T-helper 2 cell treated with Interferon-gamma antibody and Interleukin-4, amounts not matched to agents 5 μg/mL and 100 μg/mL, for 36 hours (primary cell): ENCODE data around the gene RAB27B.

Experiments
- DNase-seq: peaks from one replicate; pipeline ENCODE4 v3.0.0; 2021; ENCODE audit warnings: low spot score
- H3K27ac Mint-ChIP-seq: one replicate; pipeline ENCODE4 v1.8.0; 2021; ENCODE audit warnings: mild to moderate bottlenecking, mixed read lengths
- H3K27me3 Mint-ChIP-seq: one replicate; pipeline ENCODE4 v1.8.0; 2021; ENCODE audit warnings: low read depth, mixed read lengths
- H3K36me3 Mint-ChIP-seq: one replicate; pipeline ENCODE4 v1.8.0; 2021; ENCODE audit warnings: low read depth, mixed read lengths
- H3K4me1 Mint-ChIP-seq: one replicate; pipeline ENCODE4 v1.8.0; 2021; ENCODE audit warnings: low read depth, mixed read lengths
- H3K4me3 Mint-ChIP-seq: one replicate; pipeline ENCODE4 v1.8.0; 2022; ENCODE audit warnings: mild to moderate bottlenecking, moderate library complexity, mixed read lengths
- H3K9me3 Mint-ChIP-seq: one replicate; pipeline ENCODE4 v1.8.0; 2021; ENCODE audit warnings: mixed read lengths

RAB27B gene

DNA sequence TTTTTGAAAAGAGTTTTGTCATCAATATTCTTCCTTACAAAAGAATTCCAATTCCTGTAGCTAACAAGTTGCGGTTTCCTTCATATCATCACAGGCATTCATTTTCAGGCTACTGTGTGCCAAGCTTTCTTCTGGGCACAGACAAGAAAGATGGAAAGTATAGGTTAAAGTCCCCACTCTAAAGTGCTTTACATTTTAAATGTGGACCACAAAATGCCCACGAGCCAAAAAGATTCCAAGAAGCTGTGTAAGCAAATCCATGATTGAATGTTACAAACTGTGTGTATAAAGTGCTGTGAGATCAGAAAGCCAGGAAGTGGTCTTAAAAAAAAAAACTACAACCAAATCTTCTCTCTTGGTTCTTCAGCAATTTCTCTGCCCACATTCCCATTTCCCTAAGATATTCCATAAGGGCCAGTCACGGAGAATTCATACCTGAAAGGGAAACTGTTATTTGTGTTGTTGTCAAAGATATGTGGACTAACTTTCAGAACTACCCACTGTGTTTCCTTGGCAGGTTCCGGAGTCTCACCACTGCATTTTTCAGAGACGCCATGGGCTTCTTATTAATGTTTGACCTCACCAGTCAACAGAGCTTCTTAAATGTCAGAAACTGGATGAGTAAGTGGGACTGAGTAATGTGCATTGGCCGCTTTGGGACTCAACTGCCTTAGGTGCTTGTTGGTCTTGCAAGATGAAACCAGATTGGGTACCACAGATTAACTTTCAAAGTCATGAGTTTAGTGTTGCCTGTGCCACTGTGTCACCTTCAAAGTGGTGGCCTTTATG is 55.7 kb downstream of the RAB27B start:
- H3K36me3 Mint-ChIP-seq, result peaks cover 4% of the 10 kb centered on the region
- H3K9me3 Mint-ChIP-seq, result no peaks in the 10 kb centered on the region
- no peak overlapping the region for H3K27ac Mint-ChIP-seq
- DNase-seq, result no peak
- H3K27me3 Mint-ChIP-seq, result no peaks in the 10 kb centered on the region
- no peak overlapping the region for H3K4me3 Mint-ChIP-seq
- H3K4me1 Mint-ChIP-seq, result no peaks in the 10 kb centered on the region

DNA sequence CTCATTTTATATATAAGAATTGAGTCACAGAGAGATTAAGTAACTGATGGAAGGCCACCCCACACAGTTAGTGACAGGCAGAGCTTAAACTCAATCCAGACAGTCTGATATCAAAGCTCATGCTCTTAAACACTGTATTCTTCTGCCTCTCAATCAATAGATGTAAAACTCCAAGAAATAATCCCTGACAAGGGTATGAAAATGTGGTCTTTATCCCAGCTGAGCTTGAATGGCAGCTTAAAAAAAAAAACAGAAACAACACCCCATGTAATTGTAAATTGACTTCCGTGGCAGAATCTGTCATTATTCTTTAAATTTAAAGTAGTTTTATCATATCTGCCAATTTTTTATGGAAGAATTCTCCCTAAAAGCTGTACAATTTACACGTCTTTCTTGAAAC is 60.1 kb downstream of the RAB27B start:
- Mint-ChIP-seq H3K27ac (no peak overlapping the region), H3K4me1 (no peaks in the 10 kb centered on the region), H3K27me3 (peaks cover 3% of the 10 kb centered on the region), H3K4me3 (no peak overlapping the region), H3K36me3 (peaks cover 4% of the 10 kb centered on the region), H3K9me3 (no peaks in the 10 kb centered on the region)
- DNase-seq, result no peak

DNA sequence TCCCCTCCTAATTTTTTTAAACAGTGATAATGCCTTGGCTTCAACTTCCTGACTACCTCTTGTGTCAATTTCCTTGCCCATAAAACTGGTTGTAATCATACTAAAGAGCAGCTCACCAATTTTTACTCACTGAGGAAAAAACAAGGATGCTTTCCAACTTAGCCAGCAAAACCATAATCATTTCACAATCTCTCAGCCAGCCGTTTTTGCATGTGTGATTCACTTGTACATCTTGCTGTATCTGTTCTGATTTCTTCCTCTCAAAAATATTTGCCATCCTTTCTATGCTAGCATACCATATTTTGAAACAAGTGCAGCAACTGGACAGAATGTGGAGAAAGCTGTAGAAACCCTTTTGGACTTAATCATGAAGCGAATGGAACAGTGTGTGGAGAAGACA is 60.7 kb downstream of the RAB27B start:
- H3K4me1 Mint-ChIP-seq, result no peaks in the 10 kb centered on the region
- H3K4me3 Mint-ChIP-seq, result no peak overlapping the region
- H3K27ac Mint-ChIP-seq, result no peak overlapping the region
- DNase-seq, result no peak
- no peaks in the 10 kb centered on the region for H3K9me3 Mint-ChIP-seq
- peaks cover 4% of the 10 kb centered on the region for H3K36me3 Mint-ChIP-seq
- H3K27me3 Mint-ChIP-seq, result peaks cover 3% of the 10 kb centered on the region

DNA sequence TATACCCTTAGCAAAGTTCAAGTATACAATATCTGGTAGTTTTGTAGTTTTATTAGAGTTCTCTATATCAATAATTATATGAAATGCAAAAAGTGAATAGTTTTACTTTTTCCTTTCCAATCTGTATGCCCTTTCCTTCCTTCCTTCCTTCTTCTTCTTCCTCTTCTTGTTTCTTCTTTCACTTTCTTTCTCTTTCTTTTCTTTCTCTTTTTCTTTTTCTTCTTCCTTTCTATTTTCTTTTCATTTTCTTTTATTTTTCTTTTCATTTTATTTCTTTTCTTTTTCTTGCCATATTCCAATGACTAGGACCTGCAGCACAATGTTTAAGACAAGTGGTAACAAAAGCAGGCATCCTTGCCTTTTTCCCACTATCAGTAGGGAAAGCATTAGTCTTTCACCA is 71.2 kb downstream of the RAB27B start:
- H3K4me1 Mint-ChIP-seq, result peaks cover 3% of the 10 kb centered on the region
- DNase-seq, result no peak
- H3K27me3 Mint-ChIP-seq, result peaks cover 4% of the 10 kb centered on the region
- H3K9me3 Mint-ChIP-seq, result no peaks in the 10 kb centered on the region
- H3K27ac Mint-ChIP-seq, result no peak overlapping the region
- H3K36me3 Mint-ChIP-seq, result no peaks in the 10 kb centered on the region
- H3K4me3 Mint-ChIP-seq, result no peak overlapping the region

DNA sequence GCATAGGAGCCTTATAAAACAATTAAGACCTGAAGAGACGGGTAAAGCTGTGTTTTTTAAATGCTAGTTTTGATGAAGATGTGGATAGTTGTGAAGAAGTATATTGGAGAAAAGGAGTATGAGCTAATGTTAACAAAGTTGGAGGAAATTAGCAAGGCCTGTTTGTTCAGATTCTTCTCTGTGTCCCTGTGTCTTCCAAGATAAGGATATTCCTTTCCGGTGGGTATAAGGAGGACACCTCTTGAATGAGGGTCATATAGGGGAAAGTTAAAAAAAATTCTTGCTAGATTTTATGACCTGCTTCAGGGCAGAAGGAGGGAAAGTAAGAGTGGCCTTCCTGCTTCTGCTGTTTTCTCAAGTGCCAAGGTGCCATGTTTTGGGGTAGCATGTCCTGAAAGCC is 72.0 kb downstream of the RAB27B start:
- no peak for DNase-seq
- Mint-ChIP-seq H3K4me1 (peaks cover 3% of the 10 kb centered on the region), H3K4me3 (no peak overlapping the region), H3K27me3 (peaks cover 4% of the 10 kb centered on the region), H3K27ac (no peak overlapping the region), H3K36me3 (no peaks in the 10 kb centered on the region), H3K9me3 (no peaks in the 10 kb centered on the region)

DNA sequence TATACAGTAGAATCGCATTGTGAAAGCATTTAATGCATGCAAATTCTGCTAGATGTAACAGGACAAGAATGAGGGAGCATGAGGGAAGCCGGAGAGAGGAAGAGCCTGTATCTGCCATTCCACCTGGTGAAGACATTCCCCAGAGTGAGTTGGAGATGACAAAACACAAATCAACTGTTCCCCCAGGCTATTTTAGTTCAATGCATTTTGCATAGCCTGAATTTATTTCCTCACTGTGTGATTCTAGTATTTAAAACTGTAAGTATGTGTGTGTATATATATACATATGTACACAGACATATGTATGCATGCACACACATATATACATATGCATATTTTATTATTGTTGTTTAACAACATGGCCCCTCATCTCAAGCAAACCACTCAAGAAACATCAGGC is 76.3 kb downstream of the RAB27B start:
- Mint-ChIP-seq H3K4me1 (peaks cover under 1% of the 10 kb centered on the region), H3K4me3 (no peak overlapping the region), H3K9me3 (no peaks in the 10 kb centered on the region), H3K36me3 (no peaks in the 10 kb centered on the region), H3K27ac (no peak overlapping the region), H3K27me3 (peaks cover 14% of the 10 kb centered on the region)
- DNase-seq, result no peak

DNA sequence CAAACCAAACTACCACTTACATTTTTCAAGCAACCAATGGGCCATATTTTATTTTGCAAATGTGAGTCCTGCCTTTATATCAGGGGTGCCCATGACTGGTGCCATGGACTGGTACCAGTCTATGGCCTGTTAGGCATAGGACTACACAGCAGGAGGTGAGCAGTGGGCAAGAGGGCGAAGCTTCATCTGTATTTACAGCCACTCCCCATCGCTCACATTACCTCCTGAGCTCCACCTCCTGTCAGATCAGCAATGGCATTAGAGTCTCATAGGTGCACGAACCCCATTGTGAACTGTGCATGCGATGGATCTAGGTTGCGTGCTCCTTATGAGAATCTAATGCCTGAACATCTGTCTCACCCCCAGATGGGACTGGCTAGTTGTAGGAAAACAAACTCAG is 77.4 kb downstream of the RAB27B start:
- H3K36me3 Mint-ChIP-seq, result no peaks in the 10 kb centered on the region
- H3K9me3 Mint-ChIP-seq, result no peaks in the 10 kb centered on the region
- no peak overlapping the region for H3K4me3 Mint-ChIP-seq
- H3K27me3 Mint-ChIP-seq, result peaks cover 13% of the 10 kb centered on the region
- H3K27ac Mint-ChIP-seq, result no peak overlapping the region
- H3K4me1 Mint-ChIP-seq, result no peaks in the 10 kb centered on the region
- no peak for DNase-seq

DNA sequence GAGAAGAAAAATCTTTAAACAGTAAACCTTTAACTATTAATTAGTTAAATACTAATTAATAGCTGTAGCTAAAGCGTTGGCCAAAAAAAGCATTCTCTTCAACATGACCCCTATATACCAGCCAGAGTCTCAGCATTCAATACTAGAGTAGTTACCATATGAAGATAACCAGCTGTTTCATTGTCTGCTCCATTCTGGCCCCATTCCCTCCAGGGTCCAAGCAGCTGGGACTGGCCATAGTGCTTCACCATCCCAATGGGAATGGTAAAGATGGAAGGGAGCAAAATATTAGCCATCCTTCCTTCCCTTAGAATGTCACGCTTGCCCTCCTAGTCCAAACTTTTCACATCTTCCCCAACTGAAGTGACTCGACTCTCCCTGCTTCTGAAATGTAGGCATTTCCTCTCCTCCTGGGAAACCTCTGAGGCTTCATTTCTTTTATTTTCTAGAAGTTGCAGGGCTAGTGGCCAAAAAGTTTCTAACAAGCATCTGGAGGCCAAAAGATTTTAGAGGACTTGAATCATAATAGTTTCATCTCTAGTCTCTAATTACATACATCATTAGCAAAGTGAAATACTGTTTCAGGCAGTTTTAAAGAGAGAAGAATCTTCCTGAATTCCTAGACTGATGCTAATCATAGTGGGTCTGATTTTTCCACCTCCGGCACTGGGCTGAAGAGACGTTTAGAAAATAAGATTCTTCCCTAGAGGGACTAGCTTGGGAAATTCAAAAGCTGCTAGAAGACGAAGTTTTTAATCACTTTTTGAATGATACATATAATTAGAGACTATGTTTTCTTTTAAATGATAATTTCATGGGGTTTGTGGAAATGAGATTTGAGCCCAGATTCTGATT is 78.3 kb downstream of the RAB27B start:
- DNase-seq, result no peak
- Mint-ChIP-seq H3K9me3 (no peaks in the 10 kb centered on the region), H3K4me1 (no peaks in the 10 kb centered on the region), H3K36me3 (no peaks in the 10 kb centered on the region), H3K4me3 (no peak overlapping the region), H3K27me3 (peaks cover 12% of the 10 kb centered on the region), H3K27ac (no peak overlapping the region)

DNA sequence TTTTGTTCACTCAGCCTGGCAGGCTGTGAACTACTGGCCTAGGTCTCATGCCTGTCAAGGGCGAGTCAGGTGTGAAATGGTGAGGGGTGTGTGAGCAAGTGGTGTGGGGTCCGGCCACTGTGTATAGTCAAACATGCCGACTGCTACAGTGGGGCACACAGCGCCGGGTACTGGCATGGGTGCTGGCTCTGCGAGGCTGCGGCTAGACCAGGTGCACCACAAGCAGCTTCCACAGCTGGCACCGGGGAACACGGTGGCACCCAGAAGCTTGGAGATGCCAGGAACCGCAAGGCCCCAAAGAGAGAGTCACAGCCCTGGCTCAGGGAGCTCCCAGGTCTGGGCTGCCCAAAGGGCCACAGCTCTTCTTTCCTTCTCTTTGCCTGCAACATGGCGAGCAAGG is 81.3 kb downstream of the RAB27B start:
- Mint-ChIP-seq H3K27me3 (peaks cover 15% of the 10 kb centered on the region), H3K4me1 (no peaks in the 10 kb centered on the region), H3K36me3 (no peaks in the 10 kb centered on the region), H3K4me3 (no peak overlapping the region), H3K27ac (no peak overlapping the region), H3K9me3 (no peaks in the 10 kb centered on the region)
- DNase-seq, result no peak

DNA sequence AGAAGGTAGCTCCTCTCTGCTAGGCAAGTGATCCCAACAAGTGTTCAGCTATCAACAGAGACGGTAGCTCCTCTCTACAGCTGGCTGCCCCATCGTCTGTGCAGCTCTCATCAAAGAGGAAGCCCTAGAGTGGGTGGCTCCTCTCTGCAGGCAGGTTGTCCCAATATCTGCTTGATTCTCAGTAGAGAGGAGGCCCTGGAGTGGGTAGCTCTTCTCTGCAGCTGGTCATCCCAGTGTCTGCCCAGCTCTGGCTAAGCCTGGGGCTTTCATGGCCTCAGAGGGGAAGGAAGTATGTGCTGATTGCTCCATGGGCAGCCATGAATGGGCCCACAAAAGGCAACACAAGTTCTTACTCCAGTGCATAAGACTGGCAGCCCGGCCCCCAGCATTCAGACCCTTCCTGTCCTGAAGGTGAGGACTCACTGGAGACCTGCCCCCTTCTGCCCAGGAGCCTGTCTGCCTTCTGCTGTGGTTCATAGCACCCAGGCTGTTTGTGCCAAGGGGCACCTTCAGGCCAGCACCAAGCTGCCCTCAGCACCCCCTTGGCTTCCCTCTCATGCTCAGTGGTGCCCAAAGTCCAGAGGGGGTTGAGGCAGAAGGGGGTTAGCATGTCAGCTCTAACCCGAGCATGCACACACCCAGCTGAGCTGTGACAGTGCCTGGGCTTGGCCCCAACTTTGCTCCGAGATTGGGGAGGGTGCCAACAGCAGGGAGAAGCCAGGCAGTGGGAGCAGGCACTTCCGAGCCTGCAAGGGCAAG is 82.1 kb downstream of the RAB27B start:
- no peak overlapping the region for H3K4me3 Mint-ChIP-seq
- peaks cover 14% of the 10 kb centered on the region for H3K27me3 Mint-ChIP-seq
- no peak for DNase-seq
- no peaks in the 10 kb centered on the region for H3K4me1 Mint-ChIP-seq
- no peak overlapping the region for H3K27ac Mint-ChIP-seq
- H3K36me3 Mint-ChIP-seq, result no peaks in the 10 kb centered on the region
- H3K9me3 Mint-ChIP-seq, result no peaks in the 10 kb centered on the region

DNA sequence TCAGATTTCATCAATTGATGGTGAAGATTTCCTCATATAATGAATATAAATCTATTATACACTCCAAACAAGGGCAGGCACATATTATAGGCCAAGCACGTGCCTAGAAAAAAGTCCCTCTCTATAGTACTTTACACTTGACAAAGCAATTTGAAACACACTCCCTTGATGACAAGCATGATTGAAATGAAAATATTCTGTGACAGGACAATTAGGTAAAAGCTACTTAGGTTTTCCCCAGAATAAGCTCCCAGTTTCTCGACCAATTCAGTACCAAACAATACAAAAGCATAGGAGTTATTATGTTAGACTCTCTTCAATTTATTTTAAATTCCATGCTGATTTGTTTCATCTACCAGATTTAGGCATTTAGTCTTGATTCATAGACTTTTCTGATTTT is 83.3 kb downstream of the RAB27B start:
- Mint-ChIP-seq H3K4me3 (no peak overlapping the region), H3K36me3 (no peaks in the 10 kb centered on the region), H3K4me1 (no peaks in the 10 kb centered on the region), H3K27me3 (peaks cover 9% of the 10 kb centered on the region), H3K9me3 (no peaks in the 10 kb centered on the region), H3K27ac (no peak overlapping the region)
- DNase-seq, result no peak

DNA sequence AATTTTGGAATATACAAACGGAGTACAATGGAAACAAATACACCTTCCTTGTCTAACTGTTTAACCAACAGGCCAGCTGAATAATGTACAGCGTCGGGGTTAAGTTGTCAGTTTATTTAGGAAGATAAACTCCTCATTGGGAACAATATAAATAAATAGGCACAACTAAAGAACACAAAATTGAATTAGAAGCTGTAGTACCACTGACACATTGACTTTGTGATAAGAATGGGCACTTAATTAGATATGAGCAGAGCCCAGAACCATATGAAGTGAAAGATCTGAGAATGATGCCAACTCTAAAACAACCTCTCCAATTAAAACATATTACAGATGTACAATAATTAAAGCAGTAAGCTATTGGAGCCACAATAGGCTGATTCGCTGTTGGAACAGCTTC is 86.5 kb downstream of the RAB27B start:
- Mint-ChIP-seq H3K27me3 (peaks cover 3% of the 10 kb centered on the region), H3K9me3 (no peaks in the 10 kb centered on the region), H3K4me3 (no peak overlapping the region), H3K36me3 (no peaks in the 10 kb centered on the region), H3K27ac (no peak overlapping the region), H3K4me1 (no peaks in the 10 kb centered on the region)
- DNase-seq, result no peak

DNA sequence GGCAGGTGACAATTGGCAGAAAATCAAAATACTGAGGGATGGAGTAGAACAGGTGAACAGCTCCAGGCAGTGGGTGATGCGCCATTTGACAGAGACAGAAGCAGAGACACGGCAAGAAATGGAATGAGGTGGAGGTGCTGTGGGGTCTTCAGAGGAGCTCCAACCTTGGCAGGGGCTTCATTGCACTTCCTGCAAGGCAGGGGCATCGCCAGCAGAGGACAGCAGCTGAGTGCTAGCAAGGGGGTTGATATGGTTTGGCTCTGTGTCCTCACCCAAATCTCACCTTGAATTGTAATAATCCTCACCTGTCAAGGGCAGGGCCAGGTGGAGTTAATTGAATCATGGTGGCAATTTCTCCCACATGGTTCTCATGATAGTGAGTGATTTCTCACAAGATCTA is 88.2 kb downstream of the RAB27B start:
- Mint-ChIP-seq H3K36me3 (no peaks in the 10 kb centered on the region), H3K27me3 (peaks cover 3% of the 10 kb centered on the region), H3K4me3 (no peak overlapping the region), H3K27ac (no peak overlapping the region), H3K4me1 (no peaks in the 10 kb centered on the region), H3K9me3 (no peaks in the 10 kb centered on the region)
- no peak for DNase-seq

DNA sequence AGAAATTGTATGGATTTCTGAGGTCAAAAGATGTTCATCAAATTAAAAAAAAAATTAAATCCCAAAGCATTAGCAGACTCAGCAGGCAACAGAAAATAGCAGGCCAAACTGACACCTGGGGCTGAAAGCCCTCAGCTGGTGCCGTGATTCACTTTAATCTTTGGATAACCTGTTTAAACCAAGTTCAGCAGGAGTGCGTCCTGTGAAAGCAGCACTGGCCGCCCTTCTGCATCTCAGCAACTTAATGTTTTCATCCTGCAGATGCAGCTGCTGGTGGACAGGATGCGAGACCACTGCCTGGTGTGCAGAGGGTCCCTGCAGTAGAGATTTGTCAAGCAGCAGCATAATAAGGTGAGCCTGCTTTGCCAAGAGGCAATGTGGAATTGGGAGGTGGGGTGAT is 89.8 kb downstream of the RAB27B start:
- Mint-ChIP-seq H3K27me3 (no peaks in the 10 kb centered on the region), H3K27ac (no peak overlapping the region), H3K4me3 (no peak overlapping the region), H3K36me3 (no peaks in the 10 kb centered on the region), H3K9me3 (no peaks in the 10 kb centered on the region), H3K4me1 (no peaks in the 10 kb centered on the region)
- DNase-seq, result no peak
